ENCODE data around the gene BOD1. TPM values are rescaled to one million over a fixed set of nuclear protein-coding genes. Genes with fewer than 3 reads are reported as not detected.

The BOD1 gene
- total RNA-seq, 1 donor from 2014 or later, result 144 TPM

GRCh38 chr5:173611706-173612105 lies 4.7 kb downstream of the BOD1 start:
- DNase-seq (ENCODE audit: low spot score), result no peak
- no peak overlapping the region for H3K27ac ChIP-seq
- no peak overlapping the region for H3K9ac ChIP-seq
- H2AFZ ChIP-seq (replicated peaks), result no peak overlapping the region
- Mint-ChIP-seq H3K4me3 (no peak overlapping the region), H3K4me1 (peaks cover 24% of the 10 kb centered on the region), H3K27ac (no peak overlapping the region), H3K36me3 (peaks cover 38% of the 10 kb centered on the region), H3K9me3 (no peaks in the 10 kb centered on the region), H3K27me3 (ENCODE audit: insufficient read depth, low read depth) (peaks cover 3% of the 10 kb centered on the region)
- H3K27me3 ChIP-seq, result no peaks in the 10 kb centered on the region
- H3K79me2 ChIP-seq (ENCODE audit: low read depth), result peaks cover 68% of the 10 kb centered on the region
- no peaks in the 10 kb centered on the region for H3F3A ChIP-seq (ENCODE audit: low read depth)
- H3K4me2 ChIP-seq, result no peak overlapping the region
- peaks cover 20% of the 10 kb centered on the region for H3K4me1 ChIP-seq
- H3K9me3 ChIP-seq (ENCODE audit: low read depth), result no peaks in the 10 kb centered on the region
- peaks cover 13% of the 10 kb centered on the region for H3K36me3 ChIP-seq
- H3K4me3 ChIP-seq, result no peak overlapping the region
- H4K20me1 ChIP-seq (ENCODE audit: low read depth), result peaks cover 83% of the 10 kb centered on the region
- TF ChIP-seq EZH2 (IDR thresholded peaks at IDR 0.05), result no peak
- no peak for TF ChIP-seq EZH2phosphoT487 (IDR thresholded peaks at IDR 0.05)
- TF ChIP-seq CTCF (IDR thresholded peaks at IDR 0.05), result no peak

- no peak for DNase-seq (ENCODE audit: low spot score)
- Histone ChIP-seq H3K4me3 (no peak overlapping the region), H3F3A (ENCODE audit: low read depth) (no peaks in the 10 kb centered on the region), H3K9me3 (ENCODE audit: low read depth) (no peaks in the 10 kb centered on the region), H3K27me3 (no peaks in the 10 kb centered on the region), H3K4me1 (no peaks in the 10 kb centered on the region), H3K79me2 (ENCODE audit: low read depth) (peaks cover 1% of the 10 kb centered on the region), H3K36me3 (peaks cover 13% of the 10 kb centered on the region), H3K27ac (no peak overlapping the region), H3K9ac (no peak overlapping the region), H3K4me2 (no peak overlapping the region), H4K20me1 (ENCODE audit: low read depth) (peaks cover 17% of the 10 kb centered on the region), H2AFZ (replicated peaks) (no peak overlapping the region)
- peaks cover 3% of the 10 kb centered on the region for H3K27me3 Mint-ChIP-seq (ENCODE audit: insufficient read depth, low read depth)
- no peaks in the 10 kb centered on the region for H3K4me1 Mint-ChIP-seq
- H3K9me3 Mint-ChIP-seq, result no peaks in the 10 kb centered on the region
- peaks cover 36% of the 10 kb centered on the region for H3K36me3 Mint-ChIP-seq
- TF ChIP-seq EZH2phosphoT487 (IDR thresholded peaks at IDR 0.05), result no peak
- no peak for TF ChIP-seq CTCF (IDR thresholded peaks at IDR 0.05)
- TF ChIP-seq EZH2 (IDR thresholded peaks at IDR 0.05), result no peak
- no peak overlapping the region for H3K4me3 Mint-ChIP-seq
- no peak overlapping the region for H3K27ac Mint-ChIP-seq
Measured at GRCh38 chr5:173604141-173604540, 12.3 kb downstream of the BOD1 start.

GRCh38 chr5:173602423-173602822 lies 14.0 kb downstream of the BOD1 start:
- no peaks in the 10 kb centered on the region for H3K4me1 ChIP-seq
- DNase-seq (ENCODE audit: low spot score), result no peak
- no peak overlapping the region for H3K27ac ChIP-seq
- TF ChIP-seq EZH2 (IDR thresholded peaks at IDR 0.05), result no peak
- no peak for TF ChIP-seq CTCF (IDR thresholded peaks at IDR 0.05)
- TF ChIP-seq EZH2phosphoT487 (IDR thresholded peaks at IDR 0.05), result no peak
- no peak overlapping the region for H3K27ac Mint-ChIP-seq
- no peak overlapping the region for H3K4me3 Mint-ChIP-seq
- H3K9ac ChIP-seq, result no peak overlapping the region
- H3K9me3 Mint-ChIP-seq, result no peaks in the 10 kb centered on the region
- peaks cover 2% of the 10 kb centered on the region for H3K36me3 ChIP-seq
- H3K79me2 ChIP-seq (ENCODE audit: low read depth), result no peaks in the 10 kb centered on the region
- no peak overlapping the region for H2AFZ ChIP-seq (replicated peaks)
- H3F3A ChIP-seq (ENCODE audit: low read depth), result no peaks in the 10 kb centered on the region
- peaks cover under 1% of the 10 kb centered on the region for H4K20me1 ChIP-seq (ENCODE audit: low read depth)
- H3K27me3 Mint-ChIP-seq (ENCODE audit: insufficient read depth, low read depth), result peaks cover 3% of the 10 kb centered on the region
- H3K9me3 ChIP-seq (ENCODE audit: low read depth), result no peaks in the 10 kb centered on the region
- no peaks in the 10 kb centered on the region for H3K4me1 Mint-ChIP-seq
- peaks cover 27% of the 10 kb centered on the region for H3K36me3 Mint-ChIP-seq
- no peak overlapping the region for H3K4me2 ChIP-seq
- no peaks in the 10 kb centered on the region for H3K27me3 ChIP-seq
- H3K4me3 ChIP-seq, result no peak overlapping the region

Data from neural progenitor cell (in vitro differentiated cells).